Endothelial cell of umbilical vein (primary cell): ENCODE data around the gene AQP2. TPM values are rescaled to one million over a fixed set of nuclear protein-coding genes. Genes with fewer than 3 reads are reported as not detected.

ENCODE experiments used
- BruUV-seq: library from RNA; stranded (reverse); fragments of 400-500 nt; replicated peaks from 2 replicates; lab custom pipeline; 2021; lab: Mats Ljungman, UMichigan
- CTCF ChIA-PET: fragments of 300-600, 350-600 bp; sonication (Branson Sonifier 250); formaldehyde crosslinking; loops from one replicate; lab custom pipeline; 2021; ENCODE audit warnings: antibody characterized with exemption, inconsistent platforms; lab: Charles Lee
- POLR2A ChIA-PET: fragments of 300-600, 350-600 bp; sonication (Branson Sonifier 250); formaldehyde crosslinking; loops from one replicate; lab custom pipeline; 2021; ENCODE audit warnings: antibody characterized with exemption, inconsistent platforms; lab: Charles Lee
- DNase-seq: peaks from one replicate; pipeline ENCODE4 v3.0.0-alpha.2; 2011; ENCODE audit warnings: low read depth, low spot score
- FAIRE-seq: peaks from 2 replicates; lab custom pipeline; 2011; peaks lifted over from hg19 to GRCh38; lab: Jason Lieb, UNC
- H2AFZ ChIP-seq: 2 replicates; pipeline ENCODE4 v1.6.0; 2012; ENCODE audit warnings: low read depth, low read length, control low read depth, inconsistent platforms
- H3K27ac ChIP-seq: 2 replicates; pipeline ENCODE4 v1.5.1; 2011; ENCODE audit warnings: low read depth, mild to moderate bottlenecking, control low read depth, low read length, moderate library complexity; ENCODE audit not compliant: insufficient read depth
- H3K27me3 ChIP-seq, 2 experiments: 2 replicates each; pipeline versions ENCODE4 v1.6.0 to v1.6.1; 2011; ENCODE audit warnings: low read length in 2 of 2, mixed read lengths in 1 of 2; ENCODE audit not compliant: control insufficient read depth in 2 of 2, insufficient read depth in 2 of 2
- H3K36me3 ChIP-seq, 2 experiments: 2 replicates in 1 of 2; 3 replicates in 1 of 2; pipeline ENCODE4 v1.5.1; 2011; ENCODE audit warnings: low read length in 2 of 2, mild to moderate bottlenecking in 1 of 2, moderate library complexity in 1 of 2; ENCODE audit not compliant: control insufficient read depth in 2 of 2, insufficient read depth in 2 of 2; ENCODE audit errors: extremely low read depth in 1 of 2
- H3K4me1 ChIP-seq: 3 replicates; pipeline ENCODE4 v1.5.1; 2011; ENCODE audit warnings: mild to moderate bottlenecking, low read length; ENCODE audit not compliant: control insufficient read depth, insufficient read depth; ENCODE audit errors: extremely low read depth
- H3K4me2 ChIP-seq: 2 replicates; pipeline ENCODE4 v1.6.1; 2011; ENCODE audit warnings: low read length, control low read depth, mixed read lengths; ENCODE audit not compliant: insufficient read depth
- H3K4me3 ChIP-seq, 3 experiments: fragments of 200-600 bp in 1 of 3; sonication (generic), shearing (Covaris generic) in 1 of 3; replicated peaks in 1 of 3; 2 replicates each; pipeline ENCODE4 v1.5.1; 2011 to 2016; ENCODE audit warnings: control low read depth in 3 of 3, low read length in 3 of 3, mild to moderate bottlenecking in 2 of 3, inconsistent platforms in 1 of 3, low read depth in 1 of 3, moderate library complexity in 1 of 3; ENCODE audit not compliant: insufficient read depth in 1 of 3
- H3K79me2 ChIP-seq: 2 replicates; pipeline ENCODE4 v1.6.0; 2012; ENCODE audit warnings: low read length, inconsistent platforms; ENCODE audit not compliant: control insufficient read depth, insufficient read depth
- H3K9ac ChIP-seq: replicated peaks from 2 replicates; pipeline ENCODE3; 2011; ENCODE audit warnings: low read length, control low read depth; ENCODE audit not compliant: insufficient read depth; ENCODE audit errors: extremely low read depth
- H3K9me1 ChIP-seq: replicated peaks from 3 replicates; pipeline ENCODE4 v1.6.0; 2011; ENCODE audit warnings: mild to moderate bottlenecking, low read length; ENCODE audit not compliant: control insufficient read depth, insufficient read depth; ENCODE audit errors: extremely low read depth
- H3K9me3 ChIP-seq: replicated peaks from 2 replicates; pipeline ENCODE4 v1.5.1; 2012; ENCODE audit warnings: low read length, inconsistent platforms; ENCODE audit not compliant: control insufficient read depth, insufficient read depth
- H4K20me1 ChIP-seq: replicated peaks from 2 replicates; pipeline ENCODE3; 2011; ENCODE audit warnings: mild to moderate bottlenecking, low read length; ENCODE audit not compliant: control insufficient read depth, insufficient read depth; ENCODE audit errors: extremely low read depth
- CTCF ChIP-seq, 2 donors: IDR thresholded peaks; 1 replicate in 1 of 2; 2 replicates in 1 of 2; pipeline ENCODE4 v1.5.1; 2011; ENCODE audit warnings: low read length in 2 of 2, mild to moderate bottlenecking in 2 of 2, moderate library complexity in 2 of 2, control low read depth in 1 of 2, inconsistent platforms in 1 of 2, low read depth in 1 of 2; ENCODE audit not compliant: insufficient read depth in 1 of 2; ENCODE audit errors: extremely low read depth in 1 of 2
- EZH2 ChIP-seq: IDR thresholded peaks from 2 replicates; pipeline ENCODE4 v1.6.1; 2012; ENCODE audit warnings: borderline replicate concordance, low read depth, mild to moderate bottlenecking, moderate library complexity, low read length, inconsistent platforms; ENCODE audit not compliant: severe bottlenecking
- FOS ChIP-seq: IDR thresholded peaks from 2 replicates; pipeline ENCODE4 v1.6.1; 2011; ENCODE audit warnings: mild to moderate bottlenecking, low read length, moderate library complexity, borderline replicate concordance; ENCODE audit not compliant: insufficient read depth
- GATA2 ChIP-seq: IDR thresholded peaks from 2 replicates; pipeline ENCODE4 v1.7.0; 2011; ENCODE audit warnings: low read depth, mild to moderate bottlenecking, moderate library complexity, mixed read lengths, low read length; ENCODE audit not compliant: insufficient read length, insufficient read depth
- JUN ChIP-seq: IDR thresholded peaks from 2 replicates; pipeline ENCODE4 v1.6.1; 2011; ENCODE audit warnings: borderline replicate concordance, low read depth; ENCODE audit not compliant: insufficient read length, insufficient read depth
- MAX ChIP-seq: IDR thresholded peaks from 2 replicates; pipeline ENCODE4 v1.6.1; 2011; ENCODE audit not compliant: insufficient read depth, insufficient read length
- MYC ChIP-seq: IDR thresholded peaks from one replicate; pipeline ENCODE4 v1.6.1; 2011; ENCODE audit warnings: mild to moderate bottlenecking, low read depth, low read length
- POLR2A ChIP-seq: IDR thresholded peaks from 2 replicates; pipeline ENCODE4 v1.6.1; 2012; ENCODE audit warnings: low read depth, mild to moderate bottlenecking, control low read depth, low read length
- POLR2AphosphoS5 ChIP-seq: IDR thresholded peaks from 2 replicates; pipeline ENCODE4 v1.6.1; 2012; ENCODE audit warnings: low read depth, mild to moderate bottlenecking, control low read depth, low read length, moderate library complexity; ENCODE audit not compliant: insufficient read depth
- dilution Hi-C: fragments of 300-500 bp; cut with MboI; formaldehyde crosslinking; loops from one replicate; pipeline ENCODE4 v1.15.0; 2019; ENCODE audit warnings: low sequenced_read_pairs; ENCODE audit not compliant: extremely low pct_ligation_motif_present
- intact Hi-C: fragments of 100-400 bp; cut with micrococcal nuclease; formaldehyde crosslinking; loops from one replicate; pipeline ENCODE4 v1.10.0; 2022
- polyA plus RNA-seq, 4 experiments: library from polyadenylated mRNA; depleted of rRNA in 3 of 4; stranded (reverse) in 3 of 4; unstranded in 1 of 4; fragments of >200 nt; gene quantifications; 2 replicates each; pipeline versions ENCODE4 v1.2.1 to v1.2.3, GENCODE V29; 2011 to 2012; ENCODE audit warnings: missing spikeins in 1 of 4
- total RNA-seq: library from RNA; stranded (reverse); gene quantifications from 2 replicates; pipeline ENCODE4 v1.2.3, GENCODE V29; 2021

Gene AQP2
- total and polyA plus RNA-seq, 2 donors (not counting 3 experiments of a cell fraction or from before 2014, with no cell fraction given): not detected

- FAIRE-seq (no peak), DNase-seq (no peak)
- POLR2A ChIA-PET: interaction anchor here (0.7 kb wide), 1 partner anchor 16 kb away, joined by 3 read pairs; no protein-coding TSS in a partner anchor
- no peaks in the 10 kb centered on the region for H4K20me1 ChIP-seq
- H3K27me3 ChIP-seq: no peaks in the 10 kb centered on the region
- no peak for TF ChIP-seq POLR2AphosphoS5
- no peak for TF ChIP-seq EZH2
- TF ChIP-seq JUN: no peak
- no peak for TF ChIP-seq GATA2
- no peak for TF ChIP-seq MYC
- no peak for TF ChIP-seq POLR2A
- intact Hi-C loops: no loop called here
- no peaks in the 10 kb centered on the region for H3K9me1 ChIP-seq
- no TSS peak for BruUV-seq
- H3K9me3 ChIP-seq: no peaks in the 10 kb centered on the region
- no peak overlapping the region for H3K9ac ChIP-seq
- H3K4me3 ChIP-seq: no peak overlapping the region
- H3K4me2 ChIP-seq: no peak overlapping the region
- no peaks in the 10 kb centered on the region for H3K36me3 ChIP-seq
- dilution Hi-C loops: no loop called here
- H2AFZ ChIP-seq: no peak overlapping the region
- no peaks in the 10 kb centered on the region for H3K79me2 ChIP-seq
- peaks cover 16% of the 10 kb centered on the region for H3K4me1 ChIP-seq
- CTCF ChIA-PET: interaction anchor here (1.2 to 2.3 kb wide), 2 partner anchors 24 to 55 kb away, joined by 3 to 6 read pairs; no protein-coding TSS in a partner anchor
- H3K27ac ChIP-seq: no peak overlapping the region
Measured at GRCh38 chr12:49921936-49922335, 28.6 kb upstream of the AQP2 start.

GRCh38 chr12:49922349-49923034 lies 28.0 kb upstream of the AQP2 start:
- no peak overlapping the region for H3K4me2 ChIP-seq
- ChIA-PET POLR2A (interaction anchor here (0.7 kb wide), 1 partner anchor 15 kb away, joined by 3 read pairs; no protein-coding TSS in a partner anchor), CTCF (interaction anchor here (0.8 to 2.3 kb wide), 4 partner anchors 23 to 56 kb away, joined by 3 to 6 read pairs (median 4); no protein-coding TSS in a partner anchor)
- intact Hi-C loops (no loop called here), dilution Hi-C loops (no loop called here)
- no peaks in the 10 kb centered on the region for H3K79me2 ChIP-seq
- no peaks in the 10 kb centered on the region for H3K9me1 ChIP-seq
- no TSS peak for BruUV-seq
- FAIRE-seq (no peak), DNase-seq (no peak)
- H3K36me3 ChIP-seq: no peaks in the 10 kb centered on the region
- no peaks in the 10 kb centered on the region for H4K20me1 ChIP-seq
- no peak overlapping the region for H3K4me3 ChIP-seq
- peaks cover 16% of the 10 kb centered on the region for H3K4me1 ChIP-seq
- no peak overlapping the region for H2AFZ ChIP-seq
- no peak for TF ChIP-seq POLR2A
- TF ChIP-seq POLR2AphosphoS5: no peak
- no peak for TF ChIP-seq GATA2
- TF ChIP-seq JUN: no peak
- TF ChIP-seq EZH2: no peak
- no peak for TF ChIP-seq MYC
- no peak for TF ChIP-seq FOS
- no peak for TF ChIP-seq MAX
- TF ChIP-seq CTCF (IDR thresholded peaks at IDR 0.05; ENCODE audit: extremely low read depth in 1 of 2, insufficient read depth in 1 of 2, low read depth in 1 of 2, low read length in 2 of 2): no peak
- H3K9me3 ChIP-seq: no peaks in the 10 kb centered on the region
- no peak overlapping the region for H3K27ac ChIP-seq
- no peaks in the 10 kb centered on the region for H3K27me3 ChIP-seq
- no peak overlapping the region for H3K9ac ChIP-seq
